PC-3 (cell line): ENCODE measurements around the gene CD44. TPM values are rescaled to one million over a fixed set of nuclear protein-coding genes. Genes with fewer than 3 reads are reported as not detected.

ENCODE experiments used
- ATAC-seq: fragments of 200-7000 bp; cut with Tn5 transposase; 2 replicates; pipeline ENCODE4 v1.9.1; 2020; ENCODE audit warnings: mild to moderate bottlenecking, moderate library complexity
- BruUV-seq: library from RNA; stranded (reverse); fragments of 400-500 nt; replicated peaks from 2 replicates; lab custom pipeline; 2021; lab: Mats Ljungman, UMichigan
- CTCF ChIA-PET: fragments of 300-600 bp; sonication (Branson Sonifier 250); formaldehyde crosslinking; loops from one replicate; lab custom pipeline; 2022; ENCODE audit warnings: antibody characterized with exemption; lab: Charles Lee
- POLR2A ChIA-PET: fragments of 300-600 bp; sonication (Branson Sonifier 250); formaldehyde crosslinking; loops from one replicate; lab custom pipeline; 2022; ENCODE audit warnings: antibody characterized with exemption; ENCODE audit not compliant: unreplicated experiment; lab: Charles Lee
- DNase-seq: peaks from one replicate; pipeline ENCODE4 v3.0.0-alpha.2; 2015
- H2AFZ ChIP-seq: fragments of 300-600 bp; sonication (generic); 2 replicates; pipeline ENCODE4 v1.6.0; 2016; ENCODE audit warnings: antibody characterized with exemption, low read length
- H3F3A ChIP-seq: fragments of 300-600 bp; sonication (generic); one replicate; pipeline ENCODE4 v1.6.0; 2017; ENCODE audit warnings: antibody characterized with exemption, low read length, control low read depth, mild to moderate bottlenecking; ENCODE audit not compliant: unreplicated experiment
- H3K27ac ChIP-seq: fragments of 300-600 bp; sonication (generic); 2 replicates; pipeline ENCODE4 v1.5.1; 2016; ENCODE audit warnings: mild to moderate bottlenecking, low read length
- H3K27me3 ChIP-seq: fragments of 300-600 bp; sonication (generic); 2 replicates; pipeline ENCODE4 v1.6.1; 2016; ENCODE audit warnings: low read length, mixed read lengths
- H3K36me3 ChIP-seq: fragments of 300-600 bp; sonication (generic); 2 replicates; pipeline ENCODE4 v1.6.1; 2016; ENCODE audit warnings: low read depth, mixed run types, low read length, mixed read lengths
- H3K4me1 ChIP-seq: fragments of 300-600 bp; sonication (generic); 2 replicates; pipeline ENCODE4 v1.5.1; 2016; ENCODE audit warnings: low read length; ENCODE audit not compliant: insufficient read depth
- H3K4me2 ChIP-seq: fragments of 300-600 bp; sonication (generic); 2 replicates; pipeline ENCODE4 v1.6.0; 2016; ENCODE audit warnings: low read length
- H3K4me3 ChIP-seq: fragments of 300-600 bp; sonication (generic); 2 replicates; pipeline ENCODE4 v1.5.1; 2016; ENCODE audit warnings: mild to moderate bottlenecking, low read length, mixed read lengths
- H3K79me2 ChIP-seq: fragments of 300-600 bp; sonication (generic); 2 replicates; pipeline ENCODE4 v1.6.1; 2017; ENCODE audit warnings: low read length, mixed read lengths
- H3K9ac ChIP-seq: fragments of 300-600 bp; sonication (generic); 2 replicates; pipeline ENCODE4 v1.6.0; 2016; ENCODE audit warnings: mild to moderate bottlenecking, low read length
- H3K9me2 ChIP-seq: fragments of 300-600 bp; sonication (generic); replicated peaks from 2 replicates; pipeline ENCODE4 v1.6.1; 2016; ENCODE audit warnings: mixed run types, low read length, mixed read lengths
- H3K9me3 ChIP-seq: fragments of 300-600 bp; sonication (generic); 2 replicates; pipeline ENCODE4 v1.6.1; 2016; ENCODE audit warnings: low read length, mixed read lengths
- H4K20me1 ChIP-seq: fragments of 300-600 bp; sonication (generic); 2 replicates; pipeline ENCODE4 v1.6.1; 2016; ENCODE audit warnings: low read length, mixed read lengths
- CTCF ChIP-seq: fragments of 300-600 bp; sonication (generic); conservative IDR thresholded peaks from 2 replicates; pipeline ENCODE4 v1.5.1; 2017; ENCODE audit warnings: antibody characterized with exemption, low read depth, mild to moderate bottlenecking, low read length
- EZH2 ChIP-seq: fragments of 300-600 bp; sonication (generic); IDR thresholded peaks from one replicate; pipeline ENCODE4 v1.6.1; 2017; ENCODE audit warnings: antibody characterized with exemption, mild to moderate bottlenecking, low read length; ENCODE audit not compliant: unreplicated experiment
- EZH2phosphoT487 ChIP-seq: fragments of 300-600 bp; sonication (generic); IDR thresholded peaks from 2 replicates; pipeline ENCODE4 v1.6.1; 2018; ENCODE audit warnings: mild to moderate bottlenecking, antibody characterized with exemption, low read length, borderline replicate concordance
- intact Hi-C: fragments of 100-400 bp; cut with micrococcal nuclease; formaldehyde crosslinking; loops from 2 replicates; pipeline ENCODE4 v1.9.0; 2023
- total RNA-seq: library from RNA; depleted of rRNA; stranded (reverse); fragments of >200 nt; gene quantifications from 2 replicates; pipeline ENCODE4 v1.2.3, GENCODE V29; 2014

The CD44 gene
- total RNA-seq, 1 experiment from 2014 or later: 181 TPM

GRCh38 chr11:35097814-35098455, 41.0 kb upstream of the CD44 start:
- H3K9me2 ChIP-seq: no peaks in the 10 kb centered on the region
- TF ChIP-seq EZH2phosphoT487 (no peak), EZH2 (no peak), CTCF (no peak)
- no TSS peak for BruUV-seq
- no peaks in the 10 kb centered on the region for H3F3A ChIP-seq
- ATAC-seq (no peak), DNase-seq (no peak)
- no peaks in the 10 kb centered on the region for H3K36me3 ChIP-seq
- no peaks in the 10 kb centered on the region for H3K27me3 ChIP-seq
- no peak overlapping the region for H3K4me2 ChIP-seq
- no peaks in the 10 kb centered on the region for H3K9me3 ChIP-seq
- no peak overlapping the region for H3K4me3 ChIP-seq
- H4K20me1 ChIP-seq: no peaks in the 10 kb centered on the region
- no peak overlapping the region for H2AFZ ChIP-seq
- ChIA-PET CTCF (no interaction called here), POLR2A (no interaction called here)
- no peak overlapping the region for H3K9ac ChIP-seq
- H3K79me2 ChIP-seq: no peaks in the 10 kb centered on the region
- intact Hi-C loops: no loop called here
- H3K4me1 ChIP-seq: peaks cover 11% of the 10 kb centered on the region
- no peak overlapping the region for H3K27ac ChIP-seq

DNA sequence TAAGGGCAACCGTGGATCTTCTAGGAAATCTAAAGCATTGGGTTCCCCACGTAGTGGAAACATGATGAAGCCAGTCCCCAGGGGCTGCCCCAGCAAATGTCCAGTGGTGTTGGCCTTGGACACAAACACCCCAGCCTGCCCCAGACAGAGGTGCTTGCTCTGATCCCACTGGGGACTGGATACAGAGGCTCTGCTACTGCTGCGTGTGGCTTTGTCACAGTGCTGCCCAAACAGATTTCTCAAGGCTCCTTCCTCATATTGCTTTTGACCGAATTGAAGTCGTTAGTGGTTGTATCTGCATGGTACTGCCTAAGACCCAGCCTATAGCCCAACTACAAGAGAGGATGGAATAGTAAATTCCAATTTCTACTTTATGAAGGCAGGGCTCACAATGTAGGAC, 40.1 kb upstream of the CD44 start:
- ATAC-seq (no peak), DNase-seq (no peak)
- Histone ChIP-seq H3K79me2 (no peaks in the 10 kb centered on the region), H3K4me3 (no peak overlapping the region), H3K9me3 (no peaks in the 10 kb centered on the region), H4K20me1 (no peaks in the 10 kb centered on the region), H2AFZ (no peak overlapping the region), H3K27ac (no peak overlapping the region), H3F3A (no peaks in the 10 kb centered on the region), H3K4me1 (peaks cover 11% of the 10 kb centered on the region), H3K36me3 (no peaks in the 10 kb centered on the region), H3K27me3 (no peaks in the 10 kb centered on the region), H3K9ac (no peak overlapping the region), H3K9me2 (no peaks in the 10 kb centered on the region), H3K4me2 (no peak overlapping the region)
- no peak for TF ChIP-seq EZH2
- no peak for TF ChIP-seq EZH2phosphoT487
- no peak for TF ChIP-seq CTCF
- ChIA-PET CTCF (no interaction called here), POLR2A (no interaction called here)
- no TSS peak for BruUV-seq
- intact Hi-C loops: no loop called here

GRCh38 chr11:35099278-35100012, 39.5 kb upstream of the CD44 start:
- Histone ChIP-seq H3K36me3 (no peaks in the 10 kb centered on the region), H3F3A (no peaks in the 10 kb centered on the region), H3K4me3 (no peak overlapping the region), H3K9ac (no peak overlapping the region), H3K9me3 (no peaks in the 10 kb centered on the region), H3K27me3 (no peaks in the 10 kb centered on the region), H2AFZ (0 out of 2 replicates have a peak overlapping the region, but pooled peaks have one; percentile 4), H3K79me2 (no peaks in the 10 kb centered on the region), H3K4me2 (no peak overlapping the region), H3K27ac (no peak overlapping the region), H3K4me1 (peaks cover 11% of the 10 kb centered on the region), H4K20me1 (no peaks in the 10 kb centered on the region), H3K9me2 (no peaks in the 10 kb centered on the region)
- peak; percentile 52 for DNase-seq
- intact Hi-C loops: no loop called here
- TF ChIP-seq EZH2phosphoT487 (no peak), CTCF (no peak)
- POLR2A ChIA-PET: no interaction called here
- peak; percentile 84 for ATAC-seq
- no TSS peak for BruUV-seq
- CTCF ChIA-PET: no interaction called here
